Measurements from ENCODE around the gene UBN2. TPM values are rescaled to one million over a fixed set of nuclear protein-coding genes. Genes with fewer than 3 reads are reported as not detected.
"Not testable (repeated sequence)": the region's sequence is repeated elsewhere in the genome, so short reads cannot be mapped to it uniquely, and the experiment has no call there.

The UBN2 gene
- polyA plus RNA-seq, 1 donor (not counting 4 experiments of a cell fraction or from before 2014, with no cell fraction given), result 3.0 TPM

DNA sequence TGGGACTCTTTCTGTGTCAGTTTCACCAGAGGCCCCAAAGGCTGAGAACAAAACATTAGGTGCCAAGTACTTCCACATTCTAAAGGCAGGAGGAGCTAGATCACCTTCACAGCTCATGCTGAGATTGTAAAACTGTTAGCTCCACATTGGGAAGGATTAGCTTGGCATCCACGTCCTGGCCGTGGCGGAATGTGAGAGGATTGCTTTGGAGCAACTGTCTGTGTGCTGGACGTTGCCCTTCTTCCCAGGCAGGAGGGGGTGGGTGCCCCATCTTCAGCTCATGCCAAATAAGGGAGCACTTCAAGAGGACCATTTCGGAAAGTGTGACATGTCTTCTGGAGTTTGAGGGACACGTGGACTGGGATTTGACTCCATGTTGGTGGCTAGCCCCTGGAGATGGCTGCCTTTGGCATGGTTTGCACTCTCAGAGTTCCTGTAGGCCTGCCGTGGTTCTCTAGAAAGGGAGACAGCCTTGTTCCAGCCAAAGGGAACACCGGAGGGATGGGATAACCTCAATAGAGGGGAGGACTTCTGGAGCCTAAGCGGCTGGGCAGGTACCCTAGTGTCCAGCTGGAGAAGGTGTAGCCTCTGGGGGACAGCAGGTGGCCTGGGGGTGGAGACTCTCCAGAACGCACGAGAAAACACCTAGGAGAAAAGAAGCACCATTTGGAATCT lies 90.2 kb downstream of the UBN2 start:
- DNase-seq (ENCODE audit: low read depth, low spot score) (no peak), FAIRE-seq (no peak)
- no peak overlapping the region for H2AFZ ChIP-seq (ENCODE audit: control insufficient read depth, low read length)
- no peaks in the 10 kb centered on the region for H3K36me3 ChIP-seq (ENCODE audit: control insufficient read depth in 2 of 2, extremely low read depth in 1 of 2, insufficient read depth in 2 of 2, low read length in 2 of 2)
- H3K4me3 ChIP-seq (ENCODE audit: control insufficient read depth in 2 of 3, extremely low read depth in 1 of 3, insufficient read depth in 2 of 3, low read depth in 1 of 3, low read length in 3 of 3), result no peak overlapping the region
- no peak for TF ChIP-seq EZH2 (IDR thresholded peaks at IDR 0.05; ENCODE audit: low read length)
- TF ChIP-seq, protein P1, sequence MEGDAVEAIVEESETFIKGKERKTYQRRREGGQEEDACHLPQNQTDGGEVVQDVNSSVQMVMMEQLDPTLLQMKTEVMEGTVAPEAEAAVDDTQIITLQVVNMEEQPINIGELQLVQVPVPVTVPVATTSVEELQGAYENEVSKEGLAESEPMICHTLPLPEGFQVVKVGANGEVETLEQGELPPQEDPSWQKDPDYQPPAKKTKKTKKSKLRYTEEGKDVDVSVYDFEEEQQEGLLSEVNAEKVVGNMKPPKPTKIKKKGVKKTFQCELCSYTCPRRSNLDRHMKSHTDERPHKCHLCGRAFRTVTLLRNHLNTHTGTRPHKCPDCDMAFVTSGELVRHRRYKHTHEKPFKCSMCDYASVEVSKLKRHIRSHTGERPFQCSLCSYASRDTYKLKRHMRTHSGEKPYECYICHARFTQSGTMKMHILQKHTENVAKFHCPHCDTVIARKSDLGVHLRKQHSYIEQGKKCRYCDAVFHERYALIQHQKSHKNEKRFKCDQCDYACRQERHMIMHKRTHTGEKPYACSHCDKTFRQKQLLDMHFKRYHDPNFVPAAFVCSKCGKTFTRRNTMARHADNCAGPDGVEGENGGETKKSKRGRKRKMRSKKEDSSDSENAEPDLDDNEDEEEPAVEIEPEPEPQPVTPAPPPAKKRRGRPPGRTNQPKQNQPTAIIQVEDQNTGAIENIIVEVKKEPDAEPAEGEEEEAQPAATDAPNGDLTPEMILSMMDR (optimal IDR thresholded peaks at IDR 0.05 in 1 of 3, IDR thresholded peaks at IDR 0.05 in 1 of 3, conservative IDR thresholded peaks at IDR 0.05 in 1 of 3; ENCODE audit: extremely low read depth in 1 of 3, insufficient read depth in 2 of 3, low read length in 3 of 3), result peak; percentile 51 to 58 (median 53)
- H3K27me3 ChIP-seq (ENCODE audit: control insufficient read depth, extremely low read depth, insufficient read depth, low read length), result no peaks in the 10 kb centered on the region
- H3K9me1 ChIP-seq (ENCODE audit: control insufficient read depth, extremely low read depth, insufficient read depth, low read length), result no peaks in the 10 kb centered on the region
- H3K4me1 ChIP-seq (ENCODE audit: control insufficient read depth, extremely low read depth, insufficient read depth, low read length), result no peaks in the 10 kb centered on the region
- H3K9ac ChIP-seq (ENCODE audit: control insufficient read depth, extremely low read depth, insufficient read depth, low read length), result no peak overlapping the region
- H3K4me2 ChIP-seq (ENCODE audit: control insufficient read depth, extremely low read depth, insufficient read depth, low read depth, low read length), result no peak overlapping the region
- H3K9me3 ChIP-seq (ENCODE audit: control insufficient read depth, low read depth, low read length), result no peaks in the 10 kb centered on the region
- dilution Hi-C loops (cut with MboI; ENCODE audit: extremely low pct_ligation_motif_present, low sequenced_read_pairs), result no loop called here
- no peaks in the 10 kb centered on the region for H3K79me2 ChIP-seq (ENCODE audit: control insufficient read depth, insufficient read depth, low read length)
- H4K20me1 ChIP-seq (ENCODE audit: control insufficient read depth, extremely low read depth, insufficient read depth, low read length), result no peaks in the 10 kb centered on the region
- H3K27ac ChIP-seq (ENCODE audit: control insufficient read depth, insufficient read depth, low read length), result no peak overlapping the region

DNA sequence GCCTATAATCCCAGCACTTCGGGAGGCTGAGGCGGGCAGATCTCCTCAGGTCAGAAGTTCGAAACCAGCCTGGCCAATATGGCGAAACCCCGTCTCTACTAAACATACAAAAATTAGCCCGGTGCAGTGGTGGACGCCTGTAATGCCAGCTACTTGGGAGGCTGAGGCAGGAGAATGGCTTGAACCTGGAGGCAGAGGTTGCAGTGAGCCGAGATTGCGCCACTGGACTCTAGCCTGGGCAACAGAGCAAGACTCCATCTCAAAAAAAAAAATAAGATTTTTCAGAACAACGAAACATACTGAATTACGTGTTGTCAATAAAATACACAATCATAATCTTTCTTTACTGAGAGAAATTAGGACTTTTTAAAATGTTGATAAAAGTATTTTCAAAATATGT lies 93.7 kb downstream of the UBN2 start:
- H3K79me2 ChIP-seq (ENCODE audit: control insufficient read depth, insufficient read depth, low read length); H3K27ac ChIP-seq (ENCODE audit: control insufficient read depth, insufficient read depth, low read length); FAIRE-seq; H2AFZ ChIP-seq (ENCODE audit: control insufficient read depth, low read length); H3K27me3 ChIP-seq (ENCODE audit: control insufficient read depth, extremely low read depth, insufficient read depth, low read length); dilution Hi-C loops (cut with MboI; ENCODE audit: extremely low pct_ligation_motif_present, low sequenced_read_pairs); DNase-seq (ENCODE audit: low read depth, low spot score); H3K36me3 ChIP-seq (ENCODE audit: control insufficient read depth in 2 of 2, extremely low read depth in 1 of 2, insufficient read depth in 2 of 2, low read length in 2 of 2); H3K9ac ChIP-seq (ENCODE audit: control insufficient read depth, extremely low read depth, insufficient read depth, low read length); H3K4me1 ChIP-seq (ENCODE audit: control insufficient read depth, extremely low read depth, insufficient read depth, low read length); H4K20me1 ChIP-seq (ENCODE audit: control insufficient read depth, extremely low read depth, insufficient read depth, low read length); H3K4me2 ChIP-seq (ENCODE audit: control insufficient read depth, extremely low read depth, insufficient read depth, low read depth, low read length); H3K4me3 ChIP-seq (ENCODE audit: control insufficient read depth in 2 of 3, extremely low read depth in 1 of 3, insufficient read depth in 2 of 3, low read depth in 1 of 3, low read length in 3 of 3); H3K9me1 ChIP-seq (ENCODE audit: control insufficient read depth, extremely low read depth, insufficient read depth, low read length); H3K9me3 ChIP-seq (ENCODE audit: control insufficient read depth, low read depth, low read length): not testable (repeated sequence)

DNA sequence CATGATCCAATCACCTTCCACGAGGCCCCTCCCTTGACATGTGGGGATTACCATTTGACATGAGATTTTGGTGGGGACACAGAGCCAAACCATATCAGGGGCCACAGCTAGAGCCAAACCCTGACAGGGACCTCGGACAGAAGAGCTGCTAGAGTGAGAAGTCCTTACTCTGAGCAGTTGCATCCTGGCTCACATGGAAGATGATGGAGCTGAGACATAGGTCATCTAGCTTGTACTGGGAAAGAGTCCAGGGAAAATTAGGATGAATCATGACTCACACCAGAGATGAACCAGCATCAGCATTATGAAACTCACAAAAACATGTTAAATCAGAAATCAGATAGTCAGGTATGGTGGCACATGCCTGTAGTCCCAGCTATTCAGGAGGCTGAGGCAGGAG lies 97.3 kb downstream of the UBN2 start:
- no peak overlapping the region for H3K4me2 ChIP-seq (ENCODE audit: control insufficient read depth, extremely low read depth, insufficient read depth, low read depth, low read length)
- no peaks in the 10 kb centered on the region for H3K9me1 ChIP-seq (ENCODE audit: control insufficient read depth, extremely low read depth, insufficient read depth, low read length)
- no peak overlapping the region for H2AFZ ChIP-seq (ENCODE audit: control insufficient read depth, low read length)
- no peaks in the 10 kb centered on the region for H3K36me3 ChIP-seq (ENCODE audit: control insufficient read depth in 2 of 2, extremely low read depth in 1 of 2, insufficient read depth in 2 of 2, low read length in 2 of 2)
- DNase-seq (ENCODE audit: low read depth, low spot score) (peak; percentile 17), FAIRE-seq (peak; percentile 20)
- no peak for TF ChIP-seq EZH2 (IDR thresholded peaks at IDR 0.05; ENCODE audit: low read length)
- TF ChIP-seq, protein P1 (optimal IDR thresholded peaks at IDR 0.05 in 1 of 3, IDR thresholded peaks at IDR 0.05 in 1 of 3, conservative IDR thresholded peaks at IDR 0.05 in 1 of 3; ENCODE audit: extremely low read depth in 1 of 3, insufficient read depth in 2 of 3, low read length in 3 of 3), result no peak
- dilution Hi-C loops (cut with MboI; ENCODE audit: extremely low pct_ligation_motif_present, low sequenced_read_pairs), result no loop called here
- H3K4me3 ChIP-seq (ENCODE audit: control insufficient read depth in 2 of 3, extremely low read depth in 1 of 3, insufficient read depth in 2 of 3, low read depth in 1 of 3, low read length in 3 of 3), result no peak overlapping the region
- H4K20me1 ChIP-seq (ENCODE audit: control insufficient read depth, extremely low read depth, insufficient read depth, low read length), result no peaks in the 10 kb centered on the region
- no peaks in the 10 kb centered on the region for H3K4me1 ChIP-seq (ENCODE audit: control insufficient read depth, extremely low read depth, insufficient read depth, low read length)
- H3K27me3 ChIP-seq (ENCODE audit: control insufficient read depth, extremely low read depth, insufficient read depth, low read length), result no peaks in the 10 kb centered on the region
- no peaks in the 10 kb centered on the region for H3K9me3 ChIP-seq (ENCODE audit: control insufficient read depth, low read depth, low read length)
- no peak overlapping the region for H3K27ac ChIP-seq (ENCODE audit: control insufficient read depth, insufficient read depth, low read length)
- H3K9ac ChIP-seq (ENCODE audit: control insufficient read depth, extremely low read depth, insufficient read depth, low read length), result no peak overlapping the region
- no peaks in the 10 kb centered on the region for H3K79me2 ChIP-seq (ENCODE audit: control insufficient read depth, insufficient read depth, low read length)

Data from keratinocyte (primary cell).